ENCODE measurements around the gene CCBE1. TPM values are rescaled to one million over a fixed set of nuclear protein-coding genes. Genes with fewer than 3 reads are reported as not detected.
A peak's percentile ranks its signal among the peaks of the same experiment; 100 is the strongest.

CCBE1 gene
- total and polyA plus RNA-seq, 12 donors = 4.8 to 56.8 (median 26.4) TPM

DNA sequence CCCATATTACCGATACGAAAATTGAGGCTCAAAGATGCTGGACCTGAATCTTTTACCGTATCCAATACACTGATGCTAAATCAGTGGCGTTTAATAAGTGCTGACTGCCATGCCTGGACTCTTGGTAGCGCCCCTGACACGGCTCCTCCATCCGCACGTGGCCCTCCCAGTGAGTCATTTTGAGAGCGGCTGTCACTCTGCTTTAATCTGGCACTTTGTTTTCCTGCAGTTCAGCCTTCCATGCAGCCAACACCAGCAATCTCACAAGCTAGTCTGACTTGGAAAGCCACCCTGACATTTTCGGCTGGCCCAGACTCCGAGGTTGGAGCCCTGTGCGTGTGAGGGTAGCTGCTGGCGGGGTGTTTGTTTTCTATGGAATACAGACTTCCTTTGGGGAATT is 183.0 kb downstream of the CCBE1 start:
- peak; percentile 58 to 85 (median 69) for DNase-seq
- TF ChIP-seq POLR2A (IDR thresholded peaks at IDR 0.05) = peak in 1 of 2 donors; percentile 26
- TF ChIP-seq, protein P1, sequence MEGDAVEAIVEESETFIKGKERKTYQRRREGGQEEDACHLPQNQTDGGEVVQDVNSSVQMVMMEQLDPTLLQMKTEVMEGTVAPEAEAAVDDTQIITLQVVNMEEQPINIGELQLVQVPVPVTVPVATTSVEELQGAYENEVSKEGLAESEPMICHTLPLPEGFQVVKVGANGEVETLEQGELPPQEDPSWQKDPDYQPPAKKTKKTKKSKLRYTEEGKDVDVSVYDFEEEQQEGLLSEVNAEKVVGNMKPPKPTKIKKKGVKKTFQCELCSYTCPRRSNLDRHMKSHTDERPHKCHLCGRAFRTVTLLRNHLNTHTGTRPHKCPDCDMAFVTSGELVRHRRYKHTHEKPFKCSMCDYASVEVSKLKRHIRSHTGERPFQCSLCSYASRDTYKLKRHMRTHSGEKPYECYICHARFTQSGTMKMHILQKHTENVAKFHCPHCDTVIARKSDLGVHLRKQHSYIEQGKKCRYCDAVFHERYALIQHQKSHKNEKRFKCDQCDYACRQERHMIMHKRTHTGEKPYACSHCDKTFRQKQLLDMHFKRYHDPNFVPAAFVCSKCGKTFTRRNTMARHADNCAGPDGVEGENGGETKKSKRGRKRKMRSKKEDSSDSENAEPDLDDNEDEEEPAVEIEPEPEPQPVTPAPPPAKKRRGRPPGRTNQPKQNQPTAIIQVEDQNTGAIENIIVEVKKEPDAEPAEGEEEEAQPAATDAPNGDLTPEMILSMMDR (IDR thresholded peaks at IDR 0.05) = no peak
- H3K36me3 ChIP-seq (replicated peaks in 1 of 2) = no peaks in the 10 kb centered on the region
- intact Hi-C loops (cut with DNase I) = no loop called here
- no peaks in the 10 kb centered on the region for H3K27me3 ChIP-seq
- peak overlapping the region in 3 of 5 donors; percentile 34 to 54 (median 47) for H3K27ac ChIP-seq
- H3K4me3 ChIP-seq = no peak overlapping the region
- 25 to 40% (median 27%) methylated on average over 13 of the region's 13 CpGs for WGBS, 4 donors
- H3K9me3 ChIP-seq (replicated peaks in 1 of 3) = no peaks in the 10 kb centered on the region
- peaks cover 21 to 50% of the 10 kb centered on the region in 2 donors for H3K4me1 ChIP-seq (replicated peaks in 1 of 2)

DNA sequence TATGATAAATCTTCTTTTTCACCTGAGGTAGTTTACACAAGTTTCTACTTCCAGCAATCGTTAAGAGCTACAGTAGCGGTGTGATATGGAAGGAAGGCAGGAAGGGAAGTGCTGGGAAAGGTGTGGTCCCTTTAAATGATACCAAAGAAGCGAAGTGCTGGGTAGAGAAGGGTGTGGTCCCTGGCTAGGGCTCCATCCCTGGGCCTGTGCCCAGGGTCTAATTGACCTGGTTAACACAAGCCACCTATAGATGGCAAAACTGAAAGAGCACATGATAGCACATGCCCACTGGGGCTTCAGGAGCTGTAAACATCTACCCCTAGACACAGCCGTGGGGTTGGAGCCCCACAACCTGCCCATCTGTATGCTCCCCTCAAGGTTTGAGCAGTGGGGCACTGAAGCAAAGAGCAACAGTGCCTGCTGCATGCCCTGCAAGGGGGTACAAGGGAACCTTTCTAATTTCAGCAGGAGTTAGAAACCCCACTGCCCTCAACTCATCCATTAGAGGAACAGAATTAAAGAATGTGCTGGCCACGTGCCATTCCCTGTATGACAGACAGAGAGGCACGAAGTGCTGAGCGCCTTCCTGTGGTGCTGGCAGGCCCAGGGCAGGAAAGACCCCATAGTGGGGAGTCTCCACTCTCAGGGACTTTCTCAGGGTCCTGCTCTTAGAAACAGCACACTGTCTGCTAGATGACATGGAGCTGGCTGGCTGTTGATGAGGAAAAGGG is 185.0 kb downstream of the CCBE1 start:
- intact Hi-C loops (cut with DNase I) = no loop called here
- H3K4me3 ChIP-seq = no peak overlapping the region
- 78 to 88% (median 81%) methylated on average over 6 to 7 of the region's 7 CpGs for WGBS, 4 donors

DNA sequence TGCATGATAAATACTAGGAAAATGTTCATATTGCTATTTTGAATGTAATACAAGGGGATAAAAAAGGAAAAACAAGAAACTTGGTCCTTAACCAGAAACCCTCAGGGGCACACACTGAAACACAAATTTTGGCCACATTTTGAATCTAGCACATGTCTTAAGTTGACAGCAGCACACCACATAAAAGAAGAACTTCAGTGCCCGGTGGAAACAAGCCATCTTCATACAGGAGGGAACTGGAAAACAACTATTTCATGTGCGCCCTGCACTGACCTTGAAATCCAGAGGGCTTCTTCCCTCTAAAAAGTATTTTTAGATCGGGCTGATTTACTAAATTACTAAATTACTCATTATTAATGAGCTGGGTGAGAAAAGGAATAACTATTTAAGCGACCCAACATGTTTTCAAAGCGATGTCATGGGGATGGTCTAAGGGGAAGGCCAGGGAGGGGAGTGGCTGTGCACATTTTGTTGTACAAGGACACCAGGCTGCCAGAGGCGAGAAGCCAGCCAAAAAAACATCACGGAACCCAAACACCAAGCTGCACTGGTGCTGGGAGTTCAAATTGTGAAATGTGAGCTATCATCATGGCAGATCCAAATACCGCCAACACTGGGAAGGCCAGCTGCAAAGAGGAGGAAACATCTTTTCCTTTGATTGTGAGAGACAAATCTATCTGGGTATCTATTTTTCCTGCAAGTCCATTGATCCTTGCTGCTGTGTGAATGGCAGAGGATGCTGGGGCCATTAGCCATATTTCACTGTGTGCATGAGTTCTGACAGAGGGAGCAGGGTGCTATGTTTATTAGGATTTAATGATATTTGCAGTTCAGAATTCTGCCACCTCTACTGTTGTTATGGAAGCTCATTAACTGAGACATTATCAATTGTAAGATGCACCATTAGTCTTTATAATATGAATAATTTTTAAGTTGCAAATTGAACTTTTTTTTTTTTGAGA is 187.5 kb downstream of the CCBE1 start:
- no peak overlapping the region for H3K4me3 ChIP-seq
- TF ChIP-seq POLR2A (IDR thresholded peaks at IDR 0.05) = no peak
- TF ChIP-seq, protein P1 (IDR thresholded peaks at IDR 0.05) = no peak
- no peaks in the 10 kb centered on the region for H3K36me3 ChIP-seq (replicated peaks in 1 of 2)
- H3K9me3 ChIP-seq (replicated peaks in 1 of 3) = no peaks in the 10 kb centered on the region
- intact Hi-C loops (cut with DNase I) = no loop called here
- H3K27me3 ChIP-seq = no peaks in the 10 kb centered on the region
- peak in 6 of 7 donors; percentile 64 to 91 (median 82) for DNase-seq
- 29 to 52% (median 35%) methylated on average over 8 of the region's 8 CpGs for WGBS, 4 donors
- H3K4me1 ChIP-seq (replicated peaks in 1 of 2) = peaks cover 19 to 36% of the 10 kb centered on the region in 2 donors
- H3K27ac ChIP-seq = peak overlapping the region in 3 of 5 donors; percentile 3 to 55 (median 31)

More for the DNA sequence above, 185.0 kb downstream of the CCBE1 start:
- Histone ChIP-seq H3K36me3 (replicated peaks in 1 of 2) (no peaks in the 10 kb centered on the region), H3K27me3 (no peaks in the 10 kb centered on the region), H3K9me3 (replicated peaks in 1 of 3) (no peaks in the 10 kb centered on the region), H3K4me1 (replicated peaks in 1 of 2) (peaks cover 27 to 49% of the 10 kb centered on the region in 2 donors), H3K27ac (no peak overlapping the region)
- TF ChIP-seq POLR2A (IDR thresholded peaks at IDR 0.05) = no peak
- TF ChIP-seq, protein P1 (IDR thresholded peaks at IDR 0.05) = no peak
- peak in 1 of 7 donors; percentile 31 for DNase-seq

DNA sequence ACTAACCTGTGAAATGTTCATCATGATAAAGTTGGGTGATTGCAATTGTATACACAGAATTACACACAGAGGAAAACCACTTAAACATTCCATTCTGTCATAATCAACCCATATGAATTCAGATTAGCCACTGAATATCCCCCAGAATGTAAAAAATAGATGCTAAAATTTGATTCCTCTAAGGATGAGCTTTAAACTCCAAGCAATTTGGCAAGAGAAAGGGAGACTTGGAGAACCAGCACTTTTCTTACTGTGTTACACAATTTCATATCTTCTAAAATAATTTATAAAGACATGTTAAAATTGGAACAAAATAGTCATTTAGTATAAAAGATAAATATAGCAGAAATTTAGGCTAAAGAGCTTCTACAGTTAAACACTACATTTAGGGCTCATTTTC is 191.9 kb downstream of the CCBE1 start:
- Histone ChIP-seq H3K4me3 (no peak overlapping the region), H3K9me3 (replicated peaks in 1 of 3) (no peaks in the 10 kb centered on the region), H3K27me3 (no peaks in the 10 kb centered on the region), H3K36me3 (replicated peaks in 1 of 2) (no peaks in the 10 kb centered on the region), H3K4me1 (replicated peaks in 1 of 2) (peaks cover 22 to 41% of the 10 kb centered on the region in 2 donors), H3K27ac (peak overlapping the region in 1 of 5 donors; percentile 41)
- intact Hi-C loops (cut with DNase I) = no loop called here
- no peak for TF ChIP-seq POLR2A (IDR thresholded peaks at IDR 0.05)
- TF ChIP-seq, protein P1 (IDR thresholded peaks at IDR 0.05) = no peak
- DNase-seq = no peak

Measured in adrenal gland (tissue), 12 donors.